ENCODE results near the gene RPL18A.
"Not testable (repeated sequence)": the region's sequence is repeated elsewhere in the genome, so short reads cannot be mapped to it uniquely, and the experiment has no call there.

RPL18A gene

GRCh38 chr19:17883627-17884410 lies 24.1 kb downstream of the RPL18A start:
- Histone ChIP-seq H3K79me2 (ENCODE audit: control insufficient read depth, insufficient read depth, low read length, unreplicated experiment) (no peaks in the 10 kb centered on the region), H2AFZ (ENCODE audit: low read length, unreplicated experiment) (no peak overlapping the region), H3K36me3 (ENCODE audit: insufficient read depth, low read length) (no peaks in the 10 kb centered on the region), H3K4me3 (ENCODE audit: low read depth, low read length) (no peak overlapping the region), H3K27me3 (ENCODE audit: insufficient read depth, low read length) (no peaks in the 10 kb centered on the region), H3K4me1 (ENCODE audit: control insufficient read depth, insufficient read depth, low read length, unreplicated experiment) (no peaks in the 10 kb centered on the region), H3K27ac (ENCODE audit: low read depth, low read length) (no peak overlapping the region)

GRCh38 chr19:17886515-17886914 lies 26.8 kb downstream of the RPL18A start:
- H3K4me3 ChIP-seq (ENCODE audit: low read depth, low read length): no peak overlapping the region
- H3K27ac ChIP-seq (ENCODE audit: low read depth, low read length): no peak overlapping the region
- no peaks in the 10 kb centered on the region for H3K4me1 ChIP-seq (ENCODE audit: control insufficient read depth, insufficient read depth, low read length, unreplicated experiment)
- H3K27me3 ChIP-seq (ENCODE audit: insufficient read depth, low read length): peaks cover 8% of the 10 kb centered on the region; the same call in 1 of the 2 replicates
- H2AFZ ChIP-seq (ENCODE audit: low read length, unreplicated experiment): no peak overlapping the region
- H3K36me3 ChIP-seq (ENCODE audit: insufficient read depth, low read length): no peaks in the 10 kb centered on the region
- no peaks in the 10 kb centered on the region for H3K79me2 ChIP-seq (ENCODE audit: control insufficient read depth, insufficient read depth, low read length, unreplicated experiment)

- H3K27ac ChIP-seq (ENCODE audit: low read depth, low read length); H2AFZ ChIP-seq (ENCODE audit: low read length, unreplicated experiment); H3K79me2 ChIP-seq (ENCODE audit: control insufficient read depth, insufficient read depth, low read length, unreplicated experiment); H3K4me1 ChIP-seq (ENCODE audit: control insufficient read depth, insufficient read depth, low read length, unreplicated experiment); H3K4me3 ChIP-seq (ENCODE audit: low read depth, low read length); H3K36me3 ChIP-seq (ENCODE audit: insufficient read depth, low read length): not testable (repeated sequence)
- peaks cover 11% of the 10 kb centered on the region; the same call in 1 of the 2 replicates for H3K27me3 ChIP-seq (ENCODE audit: insufficient read depth, low read length)
Measured at GRCh38 chr19:17887221-17887620, 27.5 kb downstream of the RPL18A start.

GRCh38 chr19:17888260-17888659 lies 28.6 kb downstream of the RPL18A start:
- H2AFZ ChIP-seq (ENCODE audit: low read length, unreplicated experiment): no peak overlapping the region
- peaks cover 11% of the 10 kb centered on the region; the same call in 1 of the 2 replicates for H3K27me3 ChIP-seq (ENCODE audit: insufficient read depth, low read length)
- H3K79me2 ChIP-seq (ENCODE audit: control insufficient read depth, insufficient read depth, low read length, unreplicated experiment): no peaks in the 10 kb centered on the region
- no peak overlapping the region for H3K27ac ChIP-seq (ENCODE audit: low read depth, low read length)
- H3K36me3 ChIP-seq (ENCODE audit: insufficient read depth, low read length): no peaks in the 10 kb centered on the region
- no peak overlapping the region for H3K4me3 ChIP-seq (ENCODE audit: low read depth, low read length)
- no peaks in the 10 kb centered on the region for H3K4me1 ChIP-seq (ENCODE audit: control insufficient read depth, insufficient read depth, low read length, unreplicated experiment)

GRCh38 chr19:17889609-17890214 lies 30.0 kb downstream of the RPL18A start:
- Histone ChIP-seq H3K4me1 (ENCODE audit: control insufficient read depth, insufficient read depth, low read length, unreplicated experiment) (no peaks in the 10 kb centered on the region), H3K36me3 (ENCODE audit: insufficient read depth, low read length) (no peaks in the 10 kb centered on the region), H3K27me3 (ENCODE audit: insufficient read depth, low read length) (peaks cover 13% of the 10 kb centered on the region), H2AFZ (ENCODE audit: low read length, unreplicated experiment) (no peak overlapping the region), H3K27ac (ENCODE audit: low read depth, low read length) (no peak overlapping the region), H3K4me3 (ENCODE audit: low read depth, low read length) (no peak overlapping the region), H3K79me2 (ENCODE audit: control insufficient read depth, insufficient read depth, low read length, unreplicated experiment) (no peaks in the 10 kb centered on the region)

- H3K4me3 ChIP-seq (ENCODE audit: low read depth, low read length): no peak overlapping the region
- H3K27ac ChIP-seq (ENCODE audit: low read depth, low read length): no peak overlapping the region
- no peaks in the 10 kb centered on the region for H3K79me2 ChIP-seq (ENCODE audit: control insufficient read depth, insufficient read depth, low read length, unreplicated experiment)
- H3K27me3 ChIP-seq (ENCODE audit: insufficient read depth, low read length): peaks cover 15% of the 10 kb centered on the region
- no peaks in the 10 kb centered on the region for H3K36me3 ChIP-seq (ENCODE audit: insufficient read depth, low read length)
- no peaks in the 10 kb centered on the region for H3K4me1 ChIP-seq (ENCODE audit: control insufficient read depth, insufficient read depth, low read length, unreplicated experiment)
- H2AFZ ChIP-seq (ENCODE audit: low read length, unreplicated experiment): no peak overlapping the region
Measured at GRCh38 chr19:17893766-17894165, 34.1 kb downstream of the RPL18A start.

- Histone ChIP-seq H3K4me3 (ENCODE audit: low read depth, low read length) (no peak overlapping the region), H2AFZ (ENCODE audit: low read length, unreplicated experiment) (no peak overlapping the region), H3K79me2 (ENCODE audit: control insufficient read depth, insufficient read depth, low read length, unreplicated experiment) (no peaks in the 10 kb centered on the region), H3K36me3 (ENCODE audit: insufficient read depth, low read length) (no peaks in the 10 kb centered on the region), H3K4me1 (ENCODE audit: control insufficient read depth, insufficient read depth, low read length, unreplicated experiment) (no peaks in the 10 kb centered on the region), H3K27me3 (ENCODE audit: insufficient read depth, low read length) (peaks cover 11% of the 10 kb centered on the region; the same call in 1 of the 2 replicates), H3K27ac (ENCODE audit: low read depth, low read length) (no peak overlapping the region)
Measured at GRCh38 chr19:17902701-17903100, 43.0 kb downstream of the RPL18A start.

GRCh38 chr19:17908244-17908643 lies 48.5 kb downstream of the RPL18A start:
- Histone ChIP-seq H3K4me1 (ENCODE audit: control insufficient read depth, insufficient read depth, low read length, unreplicated experiment) (no peaks in the 10 kb centered on the region), H2AFZ (ENCODE audit: low read length, unreplicated experiment) (no peak overlapping the region), H3K36me3 (ENCODE audit: insufficient read depth, low read length) (no peaks in the 10 kb centered on the region), H3K4me3 (ENCODE audit: low read depth, low read length) (no peak overlapping the region), H3K27me3 (ENCODE audit: insufficient read depth, low read length) (no peaks in the 10 kb centered on the region), H3K79me2 (ENCODE audit: control insufficient read depth, insufficient read depth, low read length, unreplicated experiment) (no peaks in the 10 kb centered on the region), H3K27ac (ENCODE audit: low read depth, low read length) (no peak overlapping the region)

GRCh38 chr19:17909003-17909732 lies 49.5 kb downstream of the RPL18A start:
- H3K4me1 ChIP-seq (ENCODE audit: control insufficient read depth, insufficient read depth, low read length, unreplicated experiment): no peaks in the 10 kb centered on the region
- no peak overlapping the region for H3K27ac ChIP-seq (ENCODE audit: low read depth, low read length)
- no peaks in the 10 kb centered on the region for H3K79me2 ChIP-seq (ENCODE audit: control insufficient read depth, insufficient read depth, low read length, unreplicated experiment)
- H3K36me3 ChIP-seq (ENCODE audit: insufficient read depth, low read length): no peaks in the 10 kb centered on the region
- no peak overlapping the region for H3K4me3 ChIP-seq (ENCODE audit: low read depth, low read length)
- no peak overlapping the region for H2AFZ ChIP-seq (ENCODE audit: low read length, unreplicated experiment)
- no peaks in the 10 kb centered on the region for H3K27me3 ChIP-seq (ENCODE audit: insufficient read depth, low read length)

GRCh38 chr19:17910791-17911360 lies 51.2 kb downstream of the RPL18A start:
- Histone ChIP-seq H3K36me3 (ENCODE audit: insufficient read depth, low read length) (no peaks in the 10 kb centered on the region), H3K27me3 (ENCODE audit: insufficient read depth, low read length) (no peaks in the 10 kb centered on the region), H2AFZ (ENCODE audit: low read length, unreplicated experiment) (no peak overlapping the region), H3K4me1 (ENCODE audit: control insufficient read depth, insufficient read depth, low read length, unreplicated experiment) (no peaks in the 10 kb centered on the region), H3K27ac (ENCODE audit: low read depth, low read length) (no peak overlapping the region), H3K4me3 (ENCODE audit: low read depth, low read length) (no peak overlapping the region), H3K79me2 (ENCODE audit: control insufficient read depth, insufficient read depth, low read length, unreplicated experiment) (no peaks in the 10 kb centered on the region)

Measured in ACC112 (cell line).